CD4-positive, alpha-beta T cell (primary cell): Measurements from ENCODE around the gene GPSM1. TPM values are rescaled to one million over a fixed set of nuclear protein-coding genes. Genes with fewer than 3 reads are reported as not detected.

Experiments
- ATAC-seq: fragments of 200-7000 bp; cut with Tn5 transposase; one replicate; pipeline ENCODE4 v1.10.0; 2022; ENCODE audit warnings: mild to moderate bottlenecking; ENCODE audit not compliant: poor library complexity
- CTCF ChIA-PET: fragments of 350-600 bp; sonication (Branson Sonifier 250); formaldehyde crosslinking; loops from one replicate; lab custom pipeline; 2021; ENCODE audit warnings: antibody characterized with exemption, inconsistent platforms; lab: Charles Lee
- POLR2A ChIA-PET: fragments of 350-600 bp; sonication (Branson Sonifier 250); formaldehyde crosslinking; loops from one replicate; lab custom pipeline; 2021; ENCODE audit warnings: antibody characterized with exemption, inconsistent platforms; lab: Charles Lee
- DNase-seq, 14 experiments: peaks; one replicate each; pipeline ENCODE4 v3.0.0-alpha.2; 2013 to 2020; ENCODE audit warnings: mixed read lengths in 2 of 14
- H3K27ac ChIP-seq, 2 donors: one replicate each; pipeline versions ENCODE4 v1.5.1 to v1.7.0; 2013; ENCODE audit warnings: low read length in 2 of 2, low read depth in 1 of 2, mild to moderate bottlenecking in 1 of 2
- H3K27me3 ChIP-seq, 2 experiments: 1 replicate in 1 of 2; 2 replicates in 1 of 2; pipeline versions ENCODE4 v1.6.1 to v1.7.0; 2013; ENCODE audit warnings: low read length in 2 of 2, control low read depth in 1 of 2, mild to moderate bottlenecking in 1 of 2, moderate library complexity in 1 of 2; ENCODE audit not compliant: insufficient read depth in 2 of 2, control insufficient read depth in 1 of 2
- H3K36me3 ChIP-seq: one replicate; pipeline ENCODE4 v1.6.1; 2013; ENCODE audit warnings: low read length, control low read depth; ENCODE audit not compliant: insufficient read depth
- H3K4me1 ChIP-seq: one replicate; pipeline ENCODE4 v1.6.1; 2013; ENCODE audit warnings: low read length, control low read depth; ENCODE audit not compliant: insufficient read depth
- H3K4me3 ChIP-seq: one replicate; pipeline ENCODE4 v1.5.1; 2013; ENCODE audit warnings: mild to moderate bottlenecking, low read length, moderate library complexity
- H3K9me3 ChIP-seq, 2 experiments: 1 replicate in 1 of 2; 2 replicates in 1 of 2; pipeline versions ENCODE4 v1.6.1 to v1.7.0; 2013; ENCODE audit warnings: low read length in 2 of 2, mild to moderate bottlenecking in 2 of 2, control low read depth in 1 of 2, moderate library complexity in 1 of 2; ENCODE audit not compliant: control insufficient read depth in 1 of 2, insufficient read depth in 1 of 2
- H3K27ac Mint-ChIP-seq: one replicate; pipeline ENCODE4 v1.8.0; 2020; ENCODE audit warnings: mixed read lengths
- H3K27me3 Mint-ChIP-seq: one replicate; pipeline ENCODE4 v1.8.0; 2021; ENCODE audit warnings: mixed read lengths
- H3K36me3 Mint-ChIP-seq: one replicate; pipeline ENCODE4 v1.8.0; 2021; ENCODE audit warnings: low read depth, mixed read lengths
- H3K4me1 Mint-ChIP-seq: one replicate; pipeline ENCODE4 v1.8.0; 2021; ENCODE audit warnings: low read depth, mixed read lengths
- H3K4me3 Mint-ChIP-seq: one replicate; pipeline ENCODE4 v1.8.0; 2020; ENCODE audit warnings: mild to moderate bottlenecking, mixed read lengths
- H3K9me3 Mint-ChIP-seq: one replicate; pipeline ENCODE4 v1.8.0; 2020; ENCODE audit warnings: mixed read lengths
- intact Hi-C, 2 experiments: fragments of 100-400 bp; cut with DNase I in 1 of 2; cut with micrococcal nuclease in 1 of 2; formaldehyde crosslinking; loops; one replicate each; pipeline versions ENCODE4 v1.15.1 to v1.9.0; 2023 to 2025; cut with DNase I, micrococcal nuclease
- total RNA-seq, 174 experiments: library from RNA in 2 of 174; stranded (reverse) in 2 of 174; gene quantifications; one replicate each; pipeline ENCODE4 v1.2.3 and lab custom pipeline; 2021 to 2026
- TF ChIP-seq, protein P1 (sequence below): fragments of 200-600 bp; IDR thresholded peaks from one replicate; pipeline ENCODE4 v1.8.0; 2022; ENCODE audit warnings: antibody characterized with exemption, mild to moderate bottlenecking

The GPSM1 gene
- total RNA-seq, 2 experiments from 2014 or later, result 7.7 to 8.6 TPM

DNA sequence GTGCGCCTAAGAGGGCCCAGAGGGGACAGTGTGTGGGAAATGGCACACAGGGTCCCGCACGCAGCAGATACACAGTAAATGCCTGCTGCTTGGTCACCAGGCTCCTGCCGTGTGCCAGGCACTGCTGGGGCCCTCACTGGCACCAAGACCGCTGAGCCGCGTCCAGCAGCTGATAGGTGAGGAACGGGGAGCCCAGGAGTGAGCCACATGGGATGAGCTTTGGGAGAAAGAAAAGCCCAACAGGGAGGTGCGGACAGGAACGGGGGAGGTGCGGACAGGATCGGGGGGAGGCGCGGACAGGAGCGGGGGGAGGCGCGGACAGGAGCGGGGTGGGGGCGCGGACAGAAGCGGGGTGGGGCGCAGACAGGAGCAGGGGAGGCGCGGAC is 16.5 kb downstream of the GPSM1 start:
- no peak overlapping the region for H3K4me3 Mint-ChIP-seq
- Histone ChIP-seq H3K9me3 (no peaks in the 10 kb centered on the region), H3K27me3 (no peaks in the 10 kb centered on the region), H3K4me1 (peaks cover 4% of the 10 kb centered on the region), H3K4me3 (no peak overlapping the region), H3K36me3 (no peaks in the 10 kb centered on the region), H3K27ac (no peak overlapping the region)
- ATAC-seq (no peak), DNase-seq (no peak)
- no peaks in the 10 kb centered on the region for H3K36me3 Mint-ChIP-seq
- H3K27me3 Mint-ChIP-seq, result no peaks in the 10 kb centered on the region
- POLR2A ChIA-PET, result no interaction called here
- CTCF ChIA-PET, result no interaction called here
- H3K9me3 Mint-ChIP-seq, result no peaks in the 10 kb centered on the region
- no peaks in the 10 kb centered on the region for H3K4me1 Mint-ChIP-seq
- TF ChIP-seq, protein P1, sequence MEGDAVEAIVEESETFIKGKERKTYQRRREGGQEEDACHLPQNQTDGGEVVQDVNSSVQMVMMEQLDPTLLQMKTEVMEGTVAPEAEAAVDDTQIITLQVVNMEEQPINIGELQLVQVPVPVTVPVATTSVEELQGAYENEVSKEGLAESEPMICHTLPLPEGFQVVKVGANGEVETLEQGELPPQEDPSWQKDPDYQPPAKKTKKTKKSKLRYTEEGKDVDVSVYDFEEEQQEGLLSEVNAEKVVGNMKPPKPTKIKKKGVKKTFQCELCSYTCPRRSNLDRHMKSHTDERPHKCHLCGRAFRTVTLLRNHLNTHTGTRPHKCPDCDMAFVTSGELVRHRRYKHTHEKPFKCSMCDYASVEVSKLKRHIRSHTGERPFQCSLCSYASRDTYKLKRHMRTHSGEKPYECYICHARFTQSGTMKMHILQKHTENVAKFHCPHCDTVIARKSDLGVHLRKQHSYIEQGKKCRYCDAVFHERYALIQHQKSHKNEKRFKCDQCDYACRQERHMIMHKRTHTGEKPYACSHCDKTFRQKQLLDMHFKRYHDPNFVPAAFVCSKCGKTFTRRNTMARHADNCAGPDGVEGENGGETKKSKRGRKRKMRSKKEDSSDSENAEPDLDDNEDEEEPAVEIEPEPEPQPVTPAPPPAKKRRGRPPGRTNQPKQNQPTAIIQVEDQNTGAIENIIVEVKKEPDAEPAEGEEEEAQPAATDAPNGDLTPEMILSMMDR, result no peak
- no peak overlapping the region for H3K27ac Mint-ChIP-seq
- intact Hi-C loops, result no loop called here

DNA sequence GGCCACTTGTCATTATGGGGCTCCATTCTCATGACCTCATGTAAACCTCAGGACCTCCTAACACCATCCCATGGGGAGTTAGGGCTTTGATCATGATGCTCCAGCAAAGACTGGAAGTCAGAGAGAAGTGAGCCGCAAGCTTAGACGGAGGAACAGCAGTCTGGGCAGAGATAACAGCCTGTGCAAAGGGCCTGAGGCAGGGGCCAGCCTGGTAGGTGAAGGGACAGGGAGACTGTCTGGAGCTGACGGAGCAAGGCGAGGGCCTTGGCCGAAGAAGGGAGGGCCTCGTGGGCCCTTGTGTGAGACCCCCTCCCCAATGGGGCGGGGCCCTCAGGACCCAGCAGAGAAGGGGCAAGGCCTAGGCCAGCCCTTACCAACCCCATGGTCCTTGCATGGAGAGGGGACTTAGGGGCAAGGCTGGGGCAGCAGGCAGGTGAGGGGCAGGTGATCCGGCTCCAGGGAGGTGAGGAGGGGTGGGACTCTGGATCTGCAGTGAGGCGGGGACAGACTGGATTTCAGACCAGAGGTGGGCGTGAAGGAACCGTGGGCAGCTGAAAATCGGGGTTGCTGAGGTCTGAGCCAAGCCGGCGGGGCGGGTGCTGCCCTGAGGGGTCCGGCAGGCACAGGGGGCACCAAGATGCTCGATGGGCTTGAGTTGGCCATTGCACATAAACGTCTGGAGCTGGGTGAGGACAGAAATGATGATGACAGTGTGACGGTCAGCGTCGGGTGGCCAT is 17.4 kb downstream of the GPSM1 start:
- Mint-ChIP-seq H3K4me1 (no peaks in the 10 kb centered on the region), H3K4me3 (no peak overlapping the region), H3K27me3 (no peaks in the 10 kb centered on the region), H3K27ac (no peak overlapping the region), H3K36me3 (no peaks in the 10 kb centered on the region), H3K9me3 (no peaks in the 10 kb centered on the region)
- intact Hi-C loops, result no loop called here
- Histone ChIP-seq H3K27me3 (no peaks in the 10 kb centered on the region), H3K4me1 (peaks cover 4% of the 10 kb centered on the region), H3K36me3 (no peaks in the 10 kb centered on the region), H3K9me3 (no peaks in the 10 kb centered on the region), H3K27ac (no peak overlapping the region), H3K4me3 (no peak overlapping the region)
- ATAC-seq (no peak), DNase-seq (no peak)
- ChIA-PET CTCF (no interaction called here), POLR2A (no interaction called here)
- TF ChIP-seq, protein P1, result no peak

DNA sequence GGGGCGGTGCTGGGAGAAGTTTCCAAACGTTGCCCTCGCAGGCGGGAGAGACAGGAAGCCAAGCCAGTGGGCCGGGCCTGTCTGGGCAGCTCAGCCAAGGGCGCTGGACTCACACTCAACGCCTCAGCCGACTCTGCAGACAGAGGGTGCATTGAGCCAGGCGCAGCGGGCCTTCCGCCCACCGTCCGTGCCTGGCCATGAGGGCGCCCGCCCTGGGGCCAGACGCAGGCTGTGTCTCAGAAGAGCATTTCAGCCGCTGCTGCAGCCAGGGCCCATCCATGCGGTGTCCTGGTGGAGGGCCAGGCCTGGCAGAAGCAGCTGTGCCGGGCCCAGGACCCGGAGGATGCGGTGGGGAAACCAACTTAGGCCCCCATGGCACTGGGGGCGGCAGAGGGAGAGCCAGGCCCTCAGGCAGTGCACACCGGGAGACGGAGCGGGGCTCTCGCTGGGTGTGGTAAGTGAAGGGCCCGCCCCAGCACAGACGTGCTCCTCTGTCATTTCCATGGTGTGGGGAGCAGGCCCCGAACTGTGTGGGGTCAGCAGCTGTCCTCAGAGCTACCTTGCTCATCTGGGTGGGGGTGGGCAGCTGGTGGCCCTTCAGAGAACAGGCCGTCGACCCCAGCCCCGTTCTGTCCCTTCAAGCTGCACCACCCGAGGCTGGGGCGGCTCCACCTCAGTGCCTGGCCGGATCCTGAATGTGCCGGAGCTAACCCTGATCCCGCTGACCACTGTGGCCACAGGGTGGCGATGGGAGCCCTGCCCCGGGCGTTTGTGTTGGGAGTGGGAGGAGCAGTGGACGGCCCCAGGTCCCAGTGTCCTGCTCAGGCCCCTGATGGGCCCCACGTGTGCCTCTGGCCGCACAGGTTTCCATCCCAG is 18.2 kb downstream of the GPSM1 start:
- DNase-seq (no peak), ATAC-seq (no peak)
- intact Hi-C loops, result no loop called here
- Mint-ChIP-seq H3K36me3 (no peaks in the 10 kb centered on the region), H3K4me3 (no peak overlapping the region), H3K9me3 (no peaks in the 10 kb centered on the region), H3K27ac (no peak overlapping the region), H3K27me3 (no peaks in the 10 kb centered on the region), H3K4me1 (no peaks in the 10 kb centered on the region)
- Histone ChIP-seq H3K4me3 (no peak overlapping the region), H3K36me3 (no peaks in the 10 kb centered on the region), H3K27ac (no peak overlapping the region), H3K27me3 (no peaks in the 10 kb centered on the region), H3K9me3 (no peaks in the 10 kb centered on the region), H3K4me1 (peaks cover 4% of the 10 kb centered on the region)
- POLR2A ChIA-PET, result no interaction called here
- CTCF ChIA-PET, result no interaction called here
- TF ChIP-seq, protein P1, result no peak
